Effector CD4-positive, alpha-beta T cell (primary cell): Measurements from ENCODE around the gene LAMTOR2.
A peak's percentile ranks its signal among the peaks of the same experiment; 100 is the strongest.
"Not testable (repeated sequence)": the region's sequence is repeated elsewhere in the genome, so short reads cannot be mapped to it uniquely, and the experiment has no call there.

ENCODE experiments used
- DNase-seq: peaks from one replicate; pipeline ENCODE4 v3.0.0-alpha.2; 2020
- total RNA-seq: gene quantifications from one replicate; lab custom pipeline; 2026; lab: John Stamatoyannopoulos, UW

LAMTOR2 gene
- 8.4 reads per million, percentile 28 among the genes with 10 or more reads in this experiment for total RNA-seq

DNA sequence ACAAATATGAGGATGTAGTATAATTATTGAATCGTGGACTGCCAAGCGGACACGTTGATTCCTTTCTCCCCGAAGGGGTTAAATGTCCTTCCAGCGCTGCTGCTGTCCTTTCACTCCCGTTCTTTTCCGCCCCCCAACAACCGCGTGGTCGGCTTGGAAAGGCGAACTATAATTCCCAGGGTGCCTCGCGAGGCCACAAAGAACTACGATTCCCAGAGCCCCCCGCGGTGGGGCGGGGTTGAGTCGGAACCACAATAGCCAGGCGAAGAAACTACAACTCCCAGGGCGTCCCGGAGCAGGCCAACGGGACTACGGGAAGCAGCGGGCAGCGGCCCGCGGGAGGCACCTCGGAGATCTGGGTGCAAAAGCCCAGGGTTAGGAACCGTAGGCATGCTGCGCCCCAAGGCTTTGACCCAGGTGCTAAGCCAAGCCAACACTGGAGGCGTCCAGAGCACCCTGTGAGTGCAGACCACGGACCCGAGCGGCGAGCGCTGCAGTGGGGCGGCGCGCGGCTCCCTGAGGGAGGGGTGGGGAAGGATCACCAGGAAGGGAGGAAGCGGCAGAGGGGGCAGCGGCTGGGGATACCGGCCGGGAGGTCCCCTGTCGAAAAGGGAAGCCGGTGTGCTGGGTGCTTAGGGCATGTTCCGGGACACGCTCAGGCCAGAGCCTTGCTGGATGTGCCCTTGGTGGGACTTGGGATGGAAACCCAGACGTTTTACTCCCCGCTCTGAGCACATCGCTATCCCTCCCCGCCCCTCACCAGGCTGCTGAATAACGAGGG is at the start of gene LAMTOR2:
LAMTOR2 (plus strand) TSS at position 283 of the 781 bp plus-strand sequence; CDS start at position 391, 108 bp downstream.
- peak; percentile 95 for DNase-seq

DNA sequence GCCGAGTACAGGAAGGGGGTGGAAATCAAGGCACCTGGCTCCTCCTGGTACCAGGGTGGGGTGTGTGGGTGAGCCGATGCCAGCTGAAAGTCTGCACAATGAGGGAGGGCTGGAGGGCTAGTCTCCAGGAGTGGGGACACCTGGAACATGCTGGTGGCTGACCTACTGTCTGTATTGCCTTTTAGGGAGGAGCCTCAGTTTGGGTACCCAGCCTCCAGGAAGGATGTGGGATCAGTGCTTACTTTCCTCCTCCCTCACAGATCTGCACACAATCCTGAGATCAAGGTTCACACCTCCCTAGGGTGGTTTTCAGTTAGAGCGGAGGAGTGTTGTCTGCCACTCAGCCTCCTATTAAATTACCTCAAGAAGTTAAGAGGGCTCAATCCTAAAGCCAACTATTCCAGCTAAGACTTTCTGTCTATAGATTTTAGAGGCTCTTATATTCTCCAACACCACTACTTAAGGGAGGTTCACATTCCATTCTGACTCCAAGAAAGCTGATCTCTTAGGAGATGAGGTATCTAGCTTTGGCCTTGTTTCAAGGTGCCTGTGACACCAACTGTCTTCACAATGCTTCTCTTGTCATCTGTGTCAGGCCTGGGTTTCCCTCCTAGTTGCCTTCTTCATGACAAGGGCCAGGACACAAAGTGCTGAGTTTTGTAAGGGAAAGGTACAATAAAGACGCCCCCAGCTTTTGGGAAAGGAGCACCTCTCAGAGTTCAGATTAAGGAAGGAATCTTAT is 49.6 kb upstream of the LAMTOR2 start:
- DNase-seq: no peak

- no peak for DNase-seq
These were observed 47.8 kb upstream of the LAMTOR2 start for GRCh38 chr1:156006666-156007376.

DNA sequence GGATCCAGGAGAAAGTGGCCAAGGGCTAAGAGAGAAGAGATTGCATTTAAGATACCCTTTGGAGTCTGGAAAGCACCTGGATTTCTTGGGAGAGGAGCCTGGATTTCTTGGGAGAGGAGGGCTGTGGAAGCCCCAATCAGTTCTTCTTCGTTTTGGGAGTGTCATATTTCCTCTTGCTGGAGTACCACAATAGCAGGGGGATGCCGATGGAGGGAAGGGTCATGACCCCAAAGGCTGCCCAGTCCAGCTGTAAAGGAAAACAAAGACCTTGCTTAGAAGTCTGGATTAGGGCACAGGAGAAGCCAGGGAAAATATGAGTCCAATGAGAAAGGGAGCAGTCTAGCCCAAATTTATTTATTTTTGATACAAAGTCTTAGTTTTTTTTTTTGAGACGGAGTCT is 45.2 kb upstream of the LAMTOR2 start:
- DNase-seq: no peak

- no peak for DNase-seq
These were observed 42.3 kb upstream of the LAMTOR2 start for GRCh38 chr1:156012051-156012817.

GRCh38 chr1:156014829-156015228 is 39.8 kb upstream of the LAMTOR2 start:
- DNase-seq: no peak

GRCh38 chr1:156019946-156020292 is 34.7 kb upstream of the LAMTOR2 start:
- DNase-seq: no peak

GRCh38 chr1:156020293-156021092 is 34.1 kb upstream of the LAMTOR2 start, which contains the start of gene SSR2:
TSS of gene SSR2 (minus strand) at chr1:156020951. CDS start at chr1:156020167, 784 bp downstream.
- peak; percentile 80 for DNase-seq

DNA sequence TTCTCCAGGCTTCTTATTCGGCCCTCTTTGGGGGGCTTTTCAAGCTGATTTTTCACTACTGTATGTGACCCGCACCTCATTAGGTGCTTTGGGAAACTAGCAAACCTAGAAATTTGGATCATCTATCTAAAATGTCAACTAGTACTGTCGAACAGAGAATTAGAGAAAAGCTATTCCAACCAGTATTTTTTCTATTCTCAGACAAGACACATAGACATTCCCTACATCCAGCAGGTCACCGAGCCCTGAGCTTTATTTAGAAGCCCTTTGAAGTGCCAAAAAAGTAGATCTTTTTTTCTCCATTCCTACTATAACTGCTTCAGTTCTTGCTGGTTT is 33.5 kb upstream of the LAMTOR2 start:
- DNase-seq: no peak

GRCh38 chr1:156021954-156022353 is 32.6 kb upstream of the LAMTOR2 start:
- DNase-seq: no peak

- no peak for DNase-seq
These were observed 29.8 kb upstream of the LAMTOR2 start for GRCh38 chr1:156024801-156025200.

GRCh38 chr1:156025876-156026275 is 28.7 kb upstream of the LAMTOR2 start:
- DNase-seq: no peak

GRCh38 chr1:156026588-156026987 is 28.0 kb upstream of the LAMTOR2 start:
- no peak for DNase-seq

DNA sequence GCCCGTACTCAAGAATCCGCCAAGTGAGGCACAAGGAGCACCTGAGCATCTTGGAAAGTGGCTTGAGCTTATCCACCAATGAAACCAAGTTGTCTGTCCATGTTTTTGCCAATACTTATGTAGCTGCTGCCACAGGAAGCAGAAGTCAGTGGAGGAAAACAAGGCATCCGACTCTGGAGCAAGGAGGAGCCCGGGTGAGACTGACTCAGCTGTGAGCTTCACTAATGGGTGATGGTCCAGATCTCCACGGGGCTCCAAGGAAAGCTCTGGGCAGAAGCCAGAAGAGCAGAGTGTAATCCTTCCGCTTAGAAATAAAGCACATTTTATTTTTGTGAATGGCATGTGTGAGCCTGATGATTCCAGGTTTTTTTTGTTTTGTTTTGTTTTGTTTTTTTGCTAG is 21.6 kb upstream of the LAMTOR2 start:
- no peak for DNase-seq

DNA sequence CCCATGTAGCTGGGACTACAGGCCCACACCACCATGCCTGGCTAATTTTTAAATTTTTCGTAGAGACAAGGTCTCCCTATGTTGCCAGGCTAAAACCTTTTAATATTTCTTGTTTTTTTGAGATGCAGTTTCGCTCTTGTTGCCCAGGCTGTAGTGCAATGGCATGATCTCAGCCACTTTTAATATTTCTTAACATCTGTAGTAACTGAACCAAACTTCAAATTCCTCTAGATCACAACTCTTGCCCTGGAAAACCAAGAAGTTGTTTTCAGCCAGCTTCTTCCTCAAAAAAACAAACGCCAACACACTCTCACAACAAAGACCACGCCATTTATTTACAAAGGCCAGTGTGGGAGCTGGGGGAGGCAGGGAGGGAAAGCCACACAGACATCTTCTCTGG is 19.6 kb upstream of the LAMTOR2 start:
- not testable (repeated sequence) for DNase-seq

GRCh38 chr1:156042828-156043227 is 11.8 kb upstream of the LAMTOR2 start:
- DNase-seq: no peak

GRCh38 chr1:156045076-156045475 is 9.5 kb upstream of the LAMTOR2 start:
- DNase-seq: no peak

GRCh38 chr1:156048663-156049258 is 5.8 kb upstream of the LAMTOR2 start:
- DNase-seq: no peak

- DNase-seq: no peak
These were observed 4.2 kb upstream of the LAMTOR2 start for GRCh38 chr1:156050376-156050775.

- no peak for DNase-seq
These were observed 3.4 kb upstream of the LAMTOR2 start for GRCh38 chr1:156051011-156051725.
